ENCODE results near the gene UBL4B. TPM values are rescaled to one million over a fixed set of nuclear protein-coding genes. Genes with fewer than 3 reads are reported as not detected.

Gene UBL4B
- total RNA-seq, 2 donors from 2014 or later, result not detected

GRCh38 chr1:110114784-110115183 lies 2.5 kb downstream of the UBL4B start:
- intact Hi-C loops (cut with DNase I), result no loop called here
- H3K9me3 ChIP-seq, result no peaks in the 10 kb centered on the region
- DNase-seq (no peak), ATAC-seq (no peak)
- no peaks in the 10 kb centered on the region for H3K4me1 ChIP-seq
- TF ChIP-seq CTCF (IDR thresholded peaks at IDR 0.05) (no peak), POLR2A (IDR thresholded peaks at IDR 0.05) (no peak)
- 54 to 63% methylated on average over 5 of the region's 5 CpGs for WGBS, 2 donors
- no peaks in the 10 kb centered on the region for H3K27me3 ChIP-seq
- H3K4me3 ChIP-seq, result no peak overlapping the region
- H3K36me3 ChIP-seq (replicated peaks in 1 of 2; ENCODE audit: insufficient read depth in 1 of 2, low read depth in 2 of 2), result no peaks in the 10 kb centered on the region
- H3K27ac ChIP-seq, result no peak overlapping the region

DNA sequence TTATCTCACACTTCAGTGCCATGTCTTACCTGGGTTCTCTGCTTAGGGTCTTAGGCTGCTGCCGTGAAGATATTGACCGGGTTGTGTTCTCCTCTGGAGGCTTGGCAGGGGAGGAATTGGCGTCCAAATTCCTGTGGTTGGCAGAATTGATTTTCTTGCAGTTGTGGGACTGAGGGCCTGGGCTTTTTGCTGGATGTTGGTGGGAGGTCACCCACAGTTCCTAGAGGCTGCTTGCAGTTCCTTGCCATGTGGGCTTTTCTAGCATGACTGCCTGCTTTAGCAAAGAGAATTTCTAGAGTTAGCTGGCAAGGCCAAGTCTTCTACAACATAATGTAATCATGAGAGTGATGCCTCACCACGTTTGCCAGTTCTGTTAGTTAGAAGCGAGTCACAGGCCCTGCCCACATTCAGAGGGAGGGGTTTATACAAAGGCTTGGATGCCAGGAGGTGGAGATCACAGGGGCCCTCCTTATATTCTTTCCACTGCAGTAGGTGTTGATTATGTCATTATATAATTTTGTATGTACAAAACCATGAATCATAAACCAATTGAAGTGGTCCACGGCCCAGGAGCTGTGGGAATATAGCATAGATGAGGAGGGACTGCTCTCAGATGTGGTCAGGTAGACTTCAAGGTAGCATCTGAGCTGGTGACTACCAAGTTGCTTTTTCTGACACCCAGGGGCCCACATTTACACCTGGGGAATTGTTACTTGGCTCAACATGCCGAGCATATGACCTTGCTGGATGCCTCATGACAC lies 6.6 kb downstream of the UBL4B start:
- Histone ChIP-seq H3K36me3 (replicated peaks in 1 of 2; ENCODE audit: insufficient read depth in 1 of 2, low read depth in 2 of 2) (no peaks in the 10 kb centered on the region), H3K4me1 (no peaks in the 10 kb centered on the region), H3K27ac (no peak overlapping the region), H3K4me3 (no peak overlapping the region), H3K27me3 (no peaks in the 10 kb centered on the region), H3K9me3 (no peaks in the 10 kb centered on the region)
- no peak for ATAC-seq
- intact Hi-C loops (cut with DNase I), result no loop called here
- DNase-seq, result no peak
- TF ChIP-seq POLR2A (IDR thresholded peaks at IDR 0.05) (no peak), CTCF (IDR thresholded peaks at IDR 0.05) (no peak)
- 53 to 54% methylated on average over 7 of the region's 7 CpGs for WGBS, 2 donors

DNA sequence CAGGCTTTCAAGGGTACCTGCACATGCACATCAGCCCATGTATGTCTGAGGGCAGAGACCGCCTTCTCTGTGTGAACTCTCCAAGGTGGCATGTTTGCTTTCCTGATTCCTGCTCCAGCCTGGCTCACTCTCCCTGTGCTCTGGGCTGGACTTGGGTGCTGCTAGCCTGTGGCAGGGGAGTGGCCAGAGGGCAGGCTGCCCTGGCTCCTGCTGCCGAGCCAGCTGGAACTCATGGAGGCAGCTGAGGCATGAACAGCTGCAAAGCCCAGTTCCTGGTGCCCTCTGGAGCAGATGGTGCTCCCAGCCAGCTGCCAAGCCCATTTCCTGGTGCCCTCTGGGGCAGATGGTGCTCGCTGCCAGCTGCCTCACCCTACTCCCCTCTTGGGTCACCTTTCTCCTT lies 7.6 kb downstream of the UBL4B start:
- Histone ChIP-seq H3K27ac (no peak overlapping the region), H3K4me3 (no peak overlapping the region), H3K9me3 (no peaks in the 10 kb centered on the region), H3K27me3 (no peaks in the 10 kb centered on the region), H3K36me3 (replicated peaks in 1 of 2; ENCODE audit: insufficient read depth in 1 of 2, low read depth in 2 of 2) (no peaks in the 10 kb centered on the region), H3K4me1 (no peaks in the 10 kb centered on the region)
- intact Hi-C loops (cut with DNase I), result no loop called here
- DNase-seq (no peak), ATAC-seq (no peak)
- WGBS, 2 donors, result 58 to 73% methylated on average over 1 to 3 of the region's 3 CpGs
- TF ChIP-seq CTCF (IDR thresholded peaks at IDR 0.05), result no peak
- TF ChIP-seq POLR2A (IDR thresholded peaks at IDR 0.05), result no peak

DNA sequence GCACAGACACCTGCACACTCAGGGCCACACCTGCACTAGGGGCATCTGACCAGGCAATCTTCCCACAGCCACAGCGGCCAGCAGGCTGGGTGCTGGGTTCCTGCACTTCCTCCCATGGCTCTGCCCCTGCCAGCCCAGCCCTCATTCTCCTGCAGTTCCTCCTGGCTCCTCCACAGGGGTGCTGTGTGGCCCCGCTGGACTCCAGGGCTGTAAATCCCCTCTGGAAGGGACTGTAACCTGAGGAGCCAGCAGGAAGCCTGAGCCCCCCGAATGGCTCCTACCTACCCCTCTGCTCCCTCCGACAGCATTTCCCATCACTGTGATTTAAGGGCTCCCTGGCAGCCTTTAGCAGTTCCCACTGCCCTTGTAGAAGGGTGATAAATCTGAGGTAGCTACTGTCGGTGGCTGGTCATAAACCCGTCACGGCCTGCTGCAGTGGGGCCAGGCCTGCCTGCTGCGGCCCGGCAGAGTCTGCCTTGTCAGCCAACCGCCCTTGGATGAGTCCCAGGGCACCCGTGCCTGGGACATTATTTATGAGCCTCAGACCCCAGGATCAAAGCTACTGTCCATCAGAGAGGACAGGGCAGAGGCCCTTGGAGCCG lies 8.8 kb downstream of the UBL4B start:
- TF ChIP-seq POLR2A (IDR thresholded peaks at IDR 0.05), result no peak
- TF ChIP-seq CTCF (IDR thresholded peaks at IDR 0.05), result no peak
- Histone ChIP-seq H3K27me3 (no peaks in the 10 kb centered on the region), H3K9me3 (no peaks in the 10 kb centered on the region), H3K4me1 (no peaks in the 10 kb centered on the region), H3K36me3 (replicated peaks in 1 of 2; ENCODE audit: insufficient read depth in 1 of 2, low read depth in 2 of 2) (no peaks in the 10 kb centered on the region), H3K27ac (no peak overlapping the region), H3K4me3 (no peak overlapping the region)
- intact Hi-C loops (cut with DNase I), result no loop called here
- ATAC-seq (no peak), DNase-seq (no peak)
- 48 to 54% methylated on average over 6 to 12 of the region's 12 CpGs for WGBS, 2 donors

DNA sequence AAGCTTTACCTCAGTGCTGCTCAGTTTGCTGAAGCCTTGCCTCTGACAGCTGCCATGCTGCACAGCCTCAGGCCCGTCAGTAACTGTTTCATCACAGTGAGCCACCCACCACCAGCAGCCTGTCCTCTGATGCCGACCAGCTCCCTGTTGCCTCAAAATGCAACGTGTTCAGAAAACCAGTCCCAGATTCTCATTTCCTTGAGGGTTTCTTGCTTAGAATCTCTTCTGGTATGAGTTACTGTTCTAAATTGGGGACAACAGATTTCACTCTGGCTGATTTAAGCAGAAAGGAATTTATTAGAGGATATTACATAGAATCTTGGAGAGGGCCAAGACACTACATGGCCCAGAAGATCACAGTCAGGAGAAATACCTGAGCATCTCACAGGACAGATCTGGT lies 11.0 kb downstream of the UBL4B start:
- DNase-seq, result no peak
- intact Hi-C loops (cut with DNase I), result no loop called here

More for the DNA sequence above, 11.0 kb downstream of the UBL4B start:
- H3K9me3 ChIP-seq, result no peaks in the 10 kb centered on the region
- H3K4me1 ChIP-seq, result no peaks in the 10 kb centered on the region
- 60 to 65% methylated on average over 3 of the region's 3 CpGs for WGBS, 2 donors
- ATAC-seq, result no peak
- no peaks in the 10 kb centered on the region for H3K36me3 ChIP-seq (replicated peaks in 1 of 2; ENCODE audit: insufficient read depth in 1 of 2, low read depth in 2 of 2)
- no peaks in the 10 kb centered on the region for H3K27me3 ChIP-seq
- no peak overlapping the region for H3K27ac ChIP-seq
- TF ChIP-seq POLR2A (IDR thresholded peaks at IDR 0.05), result no peak
- no peak for TF ChIP-seq CTCF (IDR thresholded peaks at IDR 0.05)
- no peak overlapping the region for H3K4me3 ChIP-seq

All from body of pancreas (tissue), 4 donors.